ENCODE data around the gene GCSAM. TPM values are rescaled to one million over a fixed set of nuclear protein-coding genes. Genes with fewer than 3 reads are reported as not detected.

Gene GCSAM
- total and polyA plus RNA-seq, 2 experiments from 2014 or later: 0.86 TPM; not detected in 1

DNA sequence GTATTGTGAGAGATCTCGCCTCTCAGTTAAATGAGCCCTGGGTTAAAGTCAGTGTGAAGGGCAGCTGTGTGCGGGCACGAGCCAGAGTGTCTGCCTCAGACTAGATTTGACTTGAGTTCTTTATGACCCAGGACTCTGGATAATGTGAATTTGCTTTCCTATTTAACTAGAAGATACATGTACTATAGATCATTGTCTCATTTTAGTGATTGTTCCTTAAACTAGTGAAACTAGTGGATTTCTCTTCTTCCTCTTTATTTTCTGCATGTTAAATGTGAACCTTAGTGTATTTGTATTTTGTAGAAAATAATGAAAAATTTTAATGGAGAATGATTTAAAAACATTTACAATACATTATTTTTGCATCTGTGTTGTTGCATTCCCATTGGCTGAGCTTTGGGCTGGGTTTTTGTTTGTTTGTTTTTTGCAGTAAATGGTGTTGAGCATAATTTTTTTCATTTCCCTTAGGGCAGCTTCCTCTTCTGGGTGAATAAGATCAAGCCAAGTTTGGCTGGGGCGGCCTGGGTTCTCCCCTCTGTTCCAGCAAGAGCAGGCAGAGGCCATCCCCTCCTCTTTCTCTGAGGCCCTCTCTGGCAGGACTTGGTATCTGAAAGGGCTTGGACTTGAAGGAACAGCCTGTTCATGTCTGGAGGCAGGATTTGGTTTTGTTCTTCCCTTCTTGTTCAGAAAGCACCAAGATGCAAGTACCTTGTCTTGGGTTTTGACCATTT lies 15.0 kb downstream of the GCSAM start:
- peak; percentile 57 for DNase-seq (ENCODE audit: low spot score)
- Histone ChIP-seq H3K4me1 (ENCODE audit: insufficient read depth) (peaks cover 17% of the 10 kb centered on the region), H4K20me1 (replicated peaks; ENCODE audit: insufficient read depth) (no peaks in the 10 kb centered on the region), H2AFZ (no peak overlapping the region), H3F3A (replicated peaks; ENCODE audit: low read depth) (no peaks in the 10 kb centered on the region), H3K4me3 (no peak overlapping the region), H3K36me3 (ENCODE audit: insufficient read depth) (no peaks in the 10 kb centered on the region; the same call in none of the 2 replicates), H3K4me2 (no peak overlapping the region), H3K27me3 (ENCODE audit: insufficient read depth) (no peaks in the 10 kb centered on the region), H3K9me2 (ENCODE audit: insufficient read depth) (no peaks in the 10 kb centered on the region), H3K27ac (ENCODE audit: low read depth) (no peak overlapping the region), H3K79me2 (replicated peaks; ENCODE audit: insufficient read depth) (no peaks in the 10 kb centered on the region)
- Mint-ChIP-seq H3K4me3 (no peak overlapping the region), H3K9me3 (no peaks in the 10 kb centered on the region), H3K36me3 (ENCODE audit: low read depth) (peaks cover 14% of the 10 kb centered on the region; the same call in 2 of the 3 replicates), H3K4me1 (peaks cover 15% of the 10 kb centered on the region), H3K27me3 (ENCODE audit: insufficient read depth, low read depth, poor library complexity) (peaks cover 3% of the 10 kb centered on the region), H3K27ac (peak overlapping the region; percentile 14; the same call in 1 of the 2 replicates)
- ATAC-seq: peak; percentile 91
- TF ChIP-seq CTCF (conservative IDR thresholded peaks at IDR 0.05; ENCODE audit: low read depth in 2 of 2): peak in 1 of 2 experiments; percentile 24; a peak in 1 of 4 replicates
- TF ChIP-seq, protein P1, sequence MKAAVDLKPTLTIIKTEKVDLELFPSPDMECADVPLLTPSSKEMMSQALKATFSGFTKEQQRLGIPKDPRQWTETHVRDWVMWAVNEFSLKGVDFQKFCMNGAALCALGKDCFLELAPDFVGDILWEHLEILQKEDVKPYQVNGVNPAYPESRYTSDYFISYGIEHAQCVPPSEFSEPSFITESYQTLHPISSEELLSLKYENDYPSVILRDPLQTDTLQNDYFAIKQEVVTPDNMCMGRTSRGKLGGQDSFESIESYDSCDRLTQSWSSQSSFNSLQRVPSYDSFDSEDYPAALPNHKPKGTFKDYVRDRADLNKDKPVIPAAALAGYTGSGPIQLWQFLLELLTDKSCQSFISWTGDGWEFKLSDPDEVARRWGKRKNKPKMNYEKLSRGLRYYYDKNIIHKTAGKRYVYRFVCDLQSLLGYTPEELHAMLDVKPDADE (IDR thresholded peaks at IDR 0.05): no peak
- no peak for TF ChIP-seq JUNB (IDR thresholded peaks at IDR 0.05; ENCODE audit: unreplicated experiment)
- TF ChIP-seq ZNF114 (CRISPR knock-in tag; IDR thresholded peaks at IDR 0.05): no peak
- no peak for TF ChIP-seq REST (IDR thresholded peaks at IDR 0.05; ENCODE audit: unreplicated experiment)
- TF ChIP-seq ZNF462 (CRISPR knock-in tag; IDR thresholded peaks at IDR 0.05): 0 out of 2 replicates have a peak, but pooled peaks have one; percentile 8

All from GM23338 (cell line).